Activated CD4-positive, alpha-beta T cell treated with anti-CD3 and anti-CD28 coated beads for 4 hours (primary cell): ENCODE results near the gene CPLANE1.
"Not testable (repeated sequence)": the region's sequence is repeated elsewhere in the genome, so short reads cannot be mapped to it uniquely, and the experiment has no call there.

Experiments
- DNase-seq, 2 donors: peaks; one replicate each; pipeline ENCODE4 v3.0.0-alpha.2; 2020

CPLANE1 gene

DNA sequence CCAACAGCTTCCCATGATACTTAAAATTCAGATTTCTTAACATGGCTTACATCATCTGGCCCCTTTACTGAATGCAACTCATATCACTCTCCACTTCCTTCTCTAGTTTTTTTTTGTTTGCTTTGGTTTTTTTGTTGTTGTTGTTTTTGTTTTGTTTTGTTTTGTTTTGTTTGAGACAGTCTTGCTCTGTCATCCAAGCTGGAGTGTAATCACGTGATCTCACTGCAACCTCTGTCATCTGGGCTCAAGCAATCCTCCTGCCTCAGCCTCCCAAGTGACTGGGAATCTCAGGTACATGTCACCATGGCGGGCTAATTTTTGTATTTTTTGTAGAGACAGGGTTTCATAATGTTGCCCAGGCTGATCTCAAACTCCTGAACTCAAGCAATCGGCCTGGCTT, 41.4 kb downstream of the CPLANE1 start:
- DNase-seq, result no peak

- no peak for DNase-seq
Measured at GRCh38 chr5:37206736-37207135, 42.4 kb downstream of the CPLANE1 start.

DNA sequence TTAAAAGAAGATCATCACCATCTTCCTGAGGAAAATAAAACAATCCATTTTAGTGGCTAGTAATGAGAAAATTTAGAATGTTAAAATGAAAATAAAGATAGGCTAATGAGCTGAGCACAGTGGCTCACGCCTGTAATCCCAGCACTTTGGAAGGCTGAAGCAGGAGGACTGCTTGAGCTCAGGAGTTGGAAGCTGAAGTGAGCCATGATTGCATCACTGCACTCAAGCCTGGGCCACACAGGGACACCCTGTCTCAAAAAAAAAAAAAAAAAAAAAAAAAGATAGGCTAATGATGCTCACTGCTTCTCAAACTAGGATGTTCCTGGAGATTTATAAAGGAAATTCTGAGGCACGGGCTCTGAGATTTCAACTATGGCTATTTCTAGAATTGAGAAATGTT, 50.3 kb downstream of the CPLANE1 start:
- no peak for DNase-seq

GRCh38 chr5:37198061-37198460, 51.1 kb downstream of the CPLANE1 start:
- no peak for DNase-seq

DNA sequence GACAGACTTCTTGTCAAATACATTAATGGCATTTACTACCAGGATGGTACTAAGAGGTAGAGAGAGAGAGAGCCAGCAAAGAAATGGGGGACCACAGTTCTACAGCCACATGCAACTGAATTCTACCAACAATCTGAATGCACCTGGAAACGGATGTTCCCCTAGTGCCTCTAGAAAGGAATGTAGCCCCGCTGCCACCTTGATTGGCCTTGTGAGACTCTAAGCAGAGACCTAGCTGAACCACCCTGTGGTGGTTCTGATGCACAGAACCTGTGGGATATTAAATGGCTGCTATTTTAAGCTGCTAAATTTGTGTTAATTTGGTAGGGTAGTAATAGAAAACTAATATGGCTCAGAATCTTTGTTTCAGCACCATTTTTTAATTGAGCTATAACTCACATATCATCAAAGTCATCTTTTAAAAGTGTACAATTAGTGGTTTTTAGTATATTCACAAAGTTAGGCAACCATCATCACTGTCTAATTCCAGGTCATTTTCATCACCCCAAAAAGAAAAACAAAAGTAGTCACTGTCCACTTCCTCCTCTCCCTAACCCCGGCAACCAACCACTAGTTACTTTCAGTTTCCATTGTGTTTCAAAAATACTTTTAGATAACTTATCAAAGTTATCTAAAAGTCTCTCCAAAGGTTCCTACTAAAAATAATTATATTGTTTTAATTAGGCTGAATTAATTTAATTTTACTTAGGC, 51.7 kb downstream of the CPLANE1 start:
- no peak for DNase-seq

GRCh38 chr5:37190592-37190991, 58.6 kb downstream of the CPLANE1 start:
- no peak for DNase-seq

DNA sequence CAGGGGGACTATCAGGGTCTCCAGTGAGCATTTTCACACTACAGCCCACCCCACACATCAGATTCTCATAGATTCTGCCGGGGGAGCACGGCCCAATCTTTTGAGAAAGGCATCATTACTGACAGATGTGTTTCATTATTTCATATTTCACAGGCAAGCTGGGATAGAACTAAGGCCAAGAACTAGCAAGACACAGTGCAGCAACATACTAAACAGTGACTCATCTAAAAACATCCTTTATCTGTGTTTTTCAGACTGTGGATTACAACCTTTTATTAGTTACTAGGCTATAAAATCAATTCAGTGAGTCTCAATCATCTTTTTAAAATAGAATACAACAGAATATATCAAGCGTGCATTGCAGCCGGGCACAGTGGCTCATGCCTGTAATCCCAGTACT, 59.8 kb downstream of the CPLANE1 start:
- no peak for DNase-seq

GRCh38 chr5:37187465-37187977, 61.7 kb downstream of the CPLANE1 start:
- no peak for DNase-seq

GRCh38 chr5:37184748-37185364, 64.3 kb downstream of the CPLANE1 start:
- DNase-seq, result no peak

DNA sequence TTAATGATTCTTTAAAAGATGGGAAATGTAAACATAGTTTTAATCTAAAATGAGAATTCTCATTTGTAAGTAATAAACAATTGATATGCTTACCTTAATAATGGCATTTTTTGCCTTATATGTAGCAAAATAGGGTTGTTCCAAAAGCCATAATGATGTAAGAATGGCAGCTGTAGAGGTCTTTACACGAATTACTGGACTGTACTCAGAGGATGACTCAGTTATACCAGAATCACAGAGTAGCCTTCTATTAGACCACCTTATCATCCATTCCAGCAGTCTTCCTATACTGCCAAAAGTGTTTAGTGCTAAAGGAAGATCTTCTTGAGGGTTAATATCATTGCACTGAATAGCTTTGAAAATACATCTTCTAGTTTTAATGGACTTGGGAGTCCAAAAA, 66.5 kb downstream of the CPLANE1 start:
- DNase-seq, result no peak

DNA sequence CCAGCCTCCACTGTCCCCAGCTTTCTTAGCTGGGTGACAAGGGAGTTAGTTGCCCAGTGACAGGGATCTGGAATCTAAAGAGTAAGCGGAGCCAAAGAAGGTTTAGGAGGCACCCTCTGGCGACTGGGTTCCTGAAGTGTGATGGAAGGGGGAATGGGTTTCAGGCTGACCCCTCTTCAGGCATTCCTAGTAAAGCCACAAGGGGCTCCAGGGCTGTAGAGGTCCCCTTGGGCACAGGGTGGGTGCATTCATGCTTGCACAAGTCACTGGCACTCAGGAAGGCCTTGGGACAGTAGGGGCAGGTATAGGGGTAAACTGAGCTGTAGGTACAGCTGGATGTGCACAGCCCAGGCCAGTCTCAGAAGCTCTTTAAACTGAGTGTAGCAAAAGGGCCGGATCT, 74.2 kb downstream of the CPLANE1 start:
- DNase-seq, result no peak

GRCh38 chr5:37172957-37173356, 76.2 kb downstream of the CPLANE1 start:
- no peak for DNase-seq

DNA sequence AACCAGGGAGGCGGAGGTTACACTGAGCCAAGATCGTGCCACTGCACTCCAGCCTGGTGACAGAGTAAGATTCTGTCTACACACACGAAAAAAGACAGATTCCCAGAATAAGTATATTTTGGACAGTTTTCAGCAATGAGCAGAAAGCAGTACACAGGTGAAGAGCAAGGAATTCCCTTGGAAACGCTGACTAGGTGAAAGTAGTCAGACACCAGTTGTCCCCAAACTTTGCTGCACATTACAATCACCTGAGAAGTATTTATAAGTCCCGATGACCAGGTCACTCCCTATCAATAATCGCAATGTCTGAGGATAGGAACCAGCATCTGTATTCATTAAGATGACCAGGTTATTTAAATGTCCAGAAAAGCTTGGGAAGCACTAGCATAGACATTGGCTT, 78.3 kb downstream of the CPLANE1 start:
- no peak for DNase-seq

DNA sequence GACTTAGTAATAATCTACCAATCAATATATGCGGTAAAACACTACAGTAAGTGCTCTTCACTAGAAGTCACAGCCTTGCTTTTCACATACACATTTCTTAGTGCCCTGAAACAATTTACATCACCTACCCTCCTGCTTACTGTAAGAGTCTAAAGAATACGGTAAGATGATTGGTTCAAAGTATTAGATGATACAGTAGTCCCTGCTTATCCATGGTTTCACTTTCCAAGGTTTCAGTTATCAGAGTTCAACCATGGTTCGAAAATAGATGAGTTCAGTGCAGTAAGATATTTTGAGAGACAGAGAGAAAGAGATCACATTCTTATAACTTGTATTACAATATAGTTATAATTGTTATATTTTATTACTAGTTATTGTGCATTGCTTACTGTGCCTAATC, 83.0 kb downstream of the CPLANE1 start:
- no peak for DNase-seq

- DNase-seq, result no peak
Measured at GRCh38 chr5:37165761-37166160, 83.4 kb downstream of the CPLANE1 start.

- no peak for DNase-seq
Measured at GRCh38 chr5:37153661-37154060, 95.5 kb downstream of the CPLANE1 start.

GRCh38 chr5:37146896-37147295, 102.3 kb downstream of the CPLANE1 start:
- DNase-seq, result no peak

DNA sequence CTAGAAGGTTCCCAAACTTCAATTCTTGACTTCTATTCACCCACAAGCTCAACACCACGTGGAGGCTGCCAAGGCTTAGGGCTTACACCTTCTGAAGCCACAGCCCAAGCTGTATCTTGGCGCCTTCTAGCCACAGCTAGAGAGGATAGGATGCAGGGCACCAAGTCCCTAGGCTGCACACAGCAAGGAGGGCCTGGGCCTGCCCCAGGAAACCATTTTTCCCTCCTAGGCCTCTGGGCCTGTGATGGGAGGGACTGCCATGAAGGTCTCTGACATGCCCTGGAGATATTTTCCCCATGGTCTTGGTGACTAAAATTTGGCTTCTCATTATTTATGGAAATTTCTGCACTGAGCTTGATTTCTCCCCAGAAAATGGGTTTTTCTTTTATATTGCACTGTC, 112.5 kb downstream of the CPLANE1 start:
- DNase-seq, result no peak

DNA sequence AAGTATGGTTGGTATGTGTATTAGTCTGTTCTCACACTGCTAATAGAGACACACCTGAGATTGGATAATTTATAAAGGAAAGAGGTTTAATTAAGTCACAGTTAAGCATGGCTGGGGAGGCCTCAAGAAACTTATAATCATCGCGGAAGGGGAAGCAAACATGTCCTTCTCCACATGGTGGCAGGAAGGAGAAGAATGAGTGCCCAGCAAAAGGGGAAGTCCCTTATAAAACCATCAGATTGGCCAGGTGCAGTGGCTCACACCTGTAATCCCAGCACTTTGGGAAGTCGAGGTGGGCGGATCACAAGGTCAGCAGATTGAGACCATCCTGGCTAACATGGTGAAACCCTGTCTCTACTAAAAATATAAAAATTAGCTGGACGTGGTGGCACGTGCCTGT, 113.9 kb downstream of the CPLANE1 start:
- DNase-seq, result not testable (repeated sequence)

GRCh38 chr5:37133939-37134338, 115.2 kb downstream of the CPLANE1 start:
- no peak for DNase-seq

- DNase-seq, result no peak
Measured at GRCh38 chr5:37132646-37133045, 116.5 kb downstream of the CPLANE1 start.

GRCh38 chr5:37121465-37121864, 127.7 kb downstream of the CPLANE1 start:
- DNase-seq, result no peak

DNA sequence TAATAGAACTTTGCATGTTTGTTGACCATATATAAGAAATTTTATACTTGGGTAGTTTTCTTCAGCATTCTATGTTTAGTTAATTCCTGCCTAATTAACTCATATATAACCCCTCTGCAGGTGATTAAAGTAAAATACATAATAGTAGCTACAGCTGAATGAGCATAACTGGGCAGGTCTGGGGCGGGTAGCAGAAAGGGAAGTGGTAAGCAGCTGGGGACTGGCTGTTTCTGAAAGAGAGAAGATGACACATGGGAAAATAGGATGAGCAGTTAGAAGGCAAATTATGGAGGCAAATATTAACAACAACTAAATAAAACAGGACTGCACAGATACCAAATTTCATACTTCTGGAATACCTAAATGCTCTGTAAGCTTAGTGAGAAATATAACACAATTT, 128.1 kb downstream of the CPLANE1 start:
- no peak for DNase-seq

DNA sequence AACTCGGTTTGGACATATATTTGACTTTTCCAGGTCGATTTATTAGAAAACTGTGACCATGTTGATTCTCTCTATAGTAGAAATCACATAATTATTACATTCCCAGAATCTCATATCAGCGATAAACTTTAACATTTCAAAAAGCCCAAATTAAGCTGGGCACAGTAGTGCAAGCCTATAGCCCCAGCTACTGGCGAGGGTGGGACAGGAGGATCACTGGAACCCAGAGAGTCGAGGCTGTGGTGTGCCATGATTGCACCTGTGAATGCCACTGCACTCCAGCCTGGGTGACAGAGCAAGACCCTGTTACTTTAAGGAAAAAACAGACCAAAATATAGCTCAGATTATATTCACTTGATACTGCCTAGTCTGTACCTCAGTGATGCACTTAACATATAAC, 128.9 kb downstream of the CPLANE1 start:
- DNase-seq, result no peak

GRCh38 chr5:37116359-37116758, 132.8 kb downstream of the CPLANE1 start:
- DNase-seq, result no peak
